Measurements from ENCODE around the gene ANGPT4.

Gene ANGPT4

DNA sequence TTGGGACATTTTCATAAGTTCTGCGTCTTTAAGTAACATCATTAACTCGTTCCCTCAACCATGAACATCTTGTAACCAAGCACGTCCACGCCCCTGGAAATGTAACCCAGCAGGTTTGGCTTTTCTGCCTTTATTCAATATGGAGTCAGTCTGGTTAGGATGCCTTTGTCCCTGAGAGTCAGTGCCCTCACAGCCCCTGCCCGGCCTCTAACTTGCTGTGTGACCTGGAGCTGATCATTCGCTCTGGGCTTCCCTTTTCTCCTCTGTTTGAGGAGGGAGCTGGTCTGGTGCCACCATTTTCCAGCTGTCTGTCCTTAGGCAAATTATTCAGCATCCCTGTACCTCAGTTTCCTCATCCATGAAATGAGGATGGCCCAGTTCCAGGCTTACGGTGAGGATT lies 26.5 kb upstream of the ANGPT4 start:
- no peak for DNase-seq (ENCODE audit: extremely low read depth in 1 of 2, low read depth in 1 of 2)

- DNase-seq (ENCODE audit: extremely low read depth in 1 of 2, low read depth in 1 of 2): no peak
Observed at GRCh38 chr20:940926-941325, 24.8 kb upstream of the ANGPT4 start.

GRCh38 chr20:939606-940005 lies 23.5 kb upstream of the ANGPT4 start:
- DNase-seq (ENCODE audit: extremely low read depth in 1 of 2, low read depth in 1 of 2): no peak

- DNase-seq (ENCODE audit: extremely low read depth in 1 of 2, low read depth in 1 of 2): no peak
Observed at GRCh38 chr20:934186-934840, 18.2 kb upstream of the ANGPT4 start.

GRCh38 chr20:933029-933428 lies 16.9 kb upstream of the ANGPT4 start:
- no peak for DNase-seq (ENCODE audit: extremely low read depth in 1 of 2, low read depth in 1 of 2)

DNA sequence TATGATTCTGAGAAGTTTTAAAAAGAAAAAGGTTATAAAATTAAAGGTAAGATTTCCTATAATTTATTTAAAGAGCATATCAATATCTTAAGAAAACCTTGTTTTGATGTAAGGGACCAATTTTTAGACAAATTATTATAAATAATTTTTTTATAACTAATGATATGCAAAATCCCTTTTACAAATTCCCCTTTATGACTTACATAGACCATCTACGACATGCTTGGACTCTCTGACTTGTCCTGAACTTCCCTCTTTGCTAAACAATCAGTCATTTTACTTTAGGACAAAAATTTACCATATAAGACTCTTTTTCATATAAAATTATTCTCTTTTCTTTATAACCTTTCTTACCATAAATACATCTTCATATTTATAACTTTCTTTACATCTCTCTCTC lies 15.3 kb upstream of the ANGPT4 start:
- no peak for DNase-seq (ENCODE audit: extremely low read depth in 1 of 2, low read depth in 1 of 2)

- no peak for DNase-seq (ENCODE audit: extremely low read depth in 1 of 2, low read depth in 1 of 2)
Observed at GRCh38 chr20:926670-927069, 10.5 kb upstream of the ANGPT4 start.

- DNase-seq (ENCODE audit: extremely low read depth in 1 of 2, low read depth in 1 of 2): no peak
Observed at GRCh38 chr20:925516-925915, 9.4 kb upstream of the ANGPT4 start.

GRCh38 chr20:924639-925038 lies 8.5 kb upstream of the ANGPT4 start:
- DNase-seq (ENCODE audit: extremely low read depth in 1 of 2, low read depth in 1 of 2): no peak

DNA sequence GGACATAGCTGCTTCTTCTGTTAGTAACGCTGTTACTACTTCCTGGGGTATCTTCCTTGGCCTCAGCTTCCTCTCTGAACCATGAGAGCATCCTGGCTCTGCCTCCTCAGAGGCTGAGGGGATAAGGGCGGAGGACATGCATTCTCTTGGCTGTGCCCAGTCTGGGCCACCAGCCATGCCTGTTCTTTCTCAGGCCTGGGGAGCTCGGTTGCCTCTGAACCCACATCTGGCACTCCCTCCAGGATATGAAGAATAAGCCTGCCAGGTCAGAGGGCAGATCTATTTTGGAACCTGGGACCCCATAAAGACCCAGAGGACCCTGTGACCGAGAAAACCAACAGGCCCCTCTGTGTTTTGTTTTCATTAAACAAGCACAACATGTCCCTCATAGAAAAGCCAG lies 6.6 kb upstream of the ANGPT4 start:
- DNase-seq (ENCODE audit: extremely low read depth in 1 of 2, low read depth in 1 of 2): no peak

DNA sequence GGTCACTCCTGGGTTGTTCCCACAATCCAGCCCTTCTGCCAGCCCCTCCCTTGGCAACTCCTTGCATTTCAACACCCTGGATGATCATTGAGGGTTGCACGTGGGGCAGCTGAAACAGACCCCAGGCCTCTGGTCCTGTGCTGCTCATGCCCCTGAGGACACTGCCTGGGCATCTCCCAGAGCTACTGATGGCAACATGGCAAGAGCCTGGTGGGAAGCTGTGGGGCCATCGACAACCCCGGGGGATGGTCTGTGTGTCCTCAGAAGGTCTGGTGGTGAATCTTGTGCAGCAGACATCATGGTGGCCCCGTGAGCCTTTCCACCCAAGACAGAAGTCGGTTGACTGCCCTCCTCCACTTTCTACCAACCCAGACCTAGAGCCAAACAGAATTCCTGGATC lies 4.9 kb upstream of the ANGPT4 start:
- no peak for DNase-seq (ENCODE audit: extremely low read depth in 1 of 2, low read depth in 1 of 2)

DNA sequence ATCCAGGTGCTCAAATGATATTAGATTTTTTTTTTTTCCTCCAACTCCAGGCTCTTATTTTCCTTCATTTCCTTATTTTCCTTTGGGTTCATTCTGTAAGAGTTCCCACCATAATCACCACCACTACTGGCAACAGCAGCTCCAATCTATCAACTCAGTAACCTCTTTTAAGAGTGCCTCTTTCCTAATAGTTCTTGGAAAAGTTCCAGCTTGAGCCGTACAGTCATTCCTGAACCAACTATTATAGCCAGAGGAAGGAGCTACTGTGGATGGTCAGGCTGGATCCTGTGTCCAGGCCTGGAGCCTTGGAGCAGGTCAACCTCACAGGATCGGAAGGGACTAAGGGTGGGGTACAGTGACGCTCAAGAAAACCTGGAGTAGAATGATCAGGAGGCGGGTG lies 4.2 kb upstream of the ANGPT4 start:
- DNase-seq (ENCODE audit: extremely low read depth in 1 of 2, low read depth in 1 of 2): no peak

- DNase-seq (ENCODE audit: extremely low read depth in 1 of 2, low read depth in 1 of 2): no peak
Observed at GRCh38 chr20:919491-919916, 3.4 kb upstream of the ANGPT4 start.

GRCh38 chr20:917416-917815 lies 1.3 kb upstream of the ANGPT4 start:
- DNase-seq (ENCODE audit: extremely low read depth in 1 of 2, low read depth in 1 of 2): no peak

- DNase-seq (ENCODE audit: extremely low read depth in 1 of 2, low read depth in 1 of 2): no peak
Observed at GRCh38 chr20:916825-917224, 691 bp upstream of the ANGPT4 start.

DNA sequence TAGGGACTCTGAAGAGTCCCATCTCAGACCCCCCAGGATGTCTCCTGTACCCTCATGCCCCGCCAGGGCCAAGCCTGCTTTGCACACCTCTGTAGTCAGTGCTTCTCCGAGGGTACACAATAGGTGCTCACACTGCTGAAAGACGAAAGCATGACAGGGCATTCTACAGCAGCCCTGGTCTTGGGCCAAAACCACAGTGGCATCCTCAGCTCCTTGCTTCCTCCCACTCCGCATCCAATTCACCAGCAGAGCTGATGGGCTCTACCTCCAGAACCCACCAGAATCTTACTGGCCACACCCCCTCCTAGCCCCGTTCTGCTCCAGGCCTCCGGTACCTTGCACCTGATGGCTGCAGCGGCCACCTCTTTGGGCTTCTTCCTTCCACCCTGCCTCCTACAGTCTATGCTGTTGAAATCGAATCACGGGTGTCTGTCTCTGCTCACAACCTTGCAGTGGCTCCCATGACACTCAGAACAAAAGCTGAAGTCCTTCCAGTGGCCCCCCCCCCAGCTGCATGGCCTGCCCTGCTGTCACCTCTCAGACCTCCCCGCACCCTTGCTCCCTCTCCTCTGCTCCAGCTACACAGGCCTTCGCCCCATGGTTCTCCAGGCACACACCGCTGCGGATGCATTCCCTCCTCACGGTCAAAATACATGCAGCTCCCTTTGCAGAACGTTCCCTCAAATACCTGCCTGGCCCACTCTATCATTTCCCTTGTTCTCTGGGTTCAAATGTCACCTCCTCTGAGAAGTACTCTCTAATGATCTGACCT lies 1.2 kb downstream of the ANGPT4 start:
- no peak for DNase-seq (ENCODE audit: extremely low read depth in 1 of 2, low read depth in 1 of 2)

DNA sequence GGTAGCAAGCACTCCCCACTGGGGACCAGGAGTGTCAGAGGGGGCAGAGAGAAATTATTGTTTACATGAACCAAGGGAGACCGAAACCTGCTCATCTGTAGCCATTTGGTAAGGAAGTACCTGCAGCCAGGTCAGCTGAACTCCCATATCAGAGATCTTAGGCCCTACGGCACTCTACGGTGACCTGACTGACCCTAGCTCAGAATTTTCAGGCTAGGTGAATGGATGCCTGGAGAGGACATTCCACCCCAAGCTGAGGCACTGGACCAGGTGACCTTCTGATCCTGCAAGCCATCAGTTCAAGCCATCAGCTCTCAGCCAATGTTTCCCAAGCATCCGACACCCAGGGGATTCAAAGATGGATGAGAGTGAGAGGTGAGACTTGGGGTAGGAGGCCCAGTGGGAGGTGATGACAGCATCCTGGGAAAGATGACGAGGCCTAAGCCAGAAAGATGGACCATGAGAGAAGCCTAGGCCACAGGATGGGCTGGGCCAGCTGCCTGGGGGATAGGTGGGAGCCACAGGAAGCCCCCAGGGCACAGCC lies 2.8 kb downstream of the ANGPT4 start:
- no peak for DNase-seq (ENCODE audit: extremely low read depth in 1 of 2, low read depth in 1 of 2)

- DNase-seq (ENCODE audit: extremely low read depth in 1 of 2, low read depth in 1 of 2): no peak
Observed at GRCh38 chr20:911882-912600, 4.1 kb downstream of the ANGPT4 start.

GRCh38 chr20:910870-911770 lies 5.0 kb downstream of the ANGPT4 start:
- DNase-seq (ENCODE audit: extremely low read depth in 1 of 2, low read depth in 1 of 2): no peak

- no peak for DNase-seq (ENCODE audit: extremely low read depth in 1 of 2, low read depth in 1 of 2)
Observed at GRCh38 chr20:910132-910869, 5.8 kb downstream of the ANGPT4 start.

All from activated CD8-positive, alpha-beta memory T cell treated with anti-CD3 and anti-CD28 coated beads for 1 hour (primary cell).